Omental fat pad (tissue), 4 donors: Measurements from ENCODE around the gene SYNJ2BP. TPM values are rescaled to one million over a fixed set of nuclear protein-coding genes. Genes with fewer than 3 reads are reported as not detected.

ENCODE experiments used
- ATAC-seq: fragments of 150-250 bp; one replicate; pipeline ENCODE4 v1.9.1; 2016; ENCODE audit warnings: mild to moderate bottlenecking, moderate library complexity; ENCODE audit not compliant: low FRiP score
- DNase-seq: peaks from one replicate; pipeline ENCODE4 v3.0.0-alpha.2; 2019; ENCODE audit warnings: low spot score
- CTCF ChIP-seq, 3 donors: fragments of 450-650 bp; IDR thresholded peaks; one replicate each; pipeline ENCODE4 v1.5.1; 2016 to 2017; ENCODE audit warnings: antibody characterized with exemption in 3 of 3, mild to moderate bottlenecking in 3 of 3, moderate library complexity in 2 of 3
- total RNA-seq, 4 donors: library from RNA; depleted of rRNA; stranded (reverse); fragments of >200 nt; gene quantifications; one replicate each; pipeline ENCODE4 v1.1.0, GENCODE V29; 2016

SYNJ2BP gene
- total RNA-seq, 4 donors from 2014 or later = 14.4 to 28.5 (median 17.6) TPM

GRCh38 chr14:70398706-70399431, 18.0 kb downstream of the SYNJ2BP start:
- ATAC-seq (no peak), DNase-seq (no peak)
- TF ChIP-seq CTCF (IDR thresholded peaks at IDR 0.05) = no peak

GRCh38 chr14:70398280-70398679, 18.6 kb downstream of the SYNJ2BP start:
- DNase-seq (no peak), ATAC-seq (no peak)
- TF ChIP-seq CTCF (IDR thresholded peaks at IDR 0.05) = no peak

DNA sequence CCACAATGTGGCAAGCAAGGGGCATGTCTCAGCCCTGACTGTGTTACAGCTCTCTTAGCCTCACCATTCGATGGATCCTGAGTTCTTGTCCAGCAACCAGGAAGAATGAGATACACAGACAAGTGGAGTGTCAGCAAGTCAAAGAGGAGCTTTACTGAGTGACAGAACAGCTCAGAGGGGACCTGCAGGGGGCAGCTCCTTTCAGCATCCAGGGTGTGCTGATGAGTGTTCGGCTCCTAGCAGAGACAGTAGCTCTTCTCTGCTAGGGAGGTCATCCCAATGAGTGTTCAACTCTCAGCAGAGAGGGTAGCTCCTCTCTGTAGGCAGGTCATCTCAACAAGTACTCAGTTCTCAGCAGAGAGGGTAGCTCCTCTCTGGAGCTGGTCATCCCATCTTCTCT, 19.1 kb downstream of the SYNJ2BP start:
- ATAC-seq (no peak), DNase-seq (no peak)
- no peak for TF ChIP-seq CTCF (IDR thresholded peaks at IDR 0.05)

- ATAC-seq = no peak
These were observed 22.1 kb downstream of the SYNJ2BP start for GRCh38 chr14:70394674-70395306.

DNA sequence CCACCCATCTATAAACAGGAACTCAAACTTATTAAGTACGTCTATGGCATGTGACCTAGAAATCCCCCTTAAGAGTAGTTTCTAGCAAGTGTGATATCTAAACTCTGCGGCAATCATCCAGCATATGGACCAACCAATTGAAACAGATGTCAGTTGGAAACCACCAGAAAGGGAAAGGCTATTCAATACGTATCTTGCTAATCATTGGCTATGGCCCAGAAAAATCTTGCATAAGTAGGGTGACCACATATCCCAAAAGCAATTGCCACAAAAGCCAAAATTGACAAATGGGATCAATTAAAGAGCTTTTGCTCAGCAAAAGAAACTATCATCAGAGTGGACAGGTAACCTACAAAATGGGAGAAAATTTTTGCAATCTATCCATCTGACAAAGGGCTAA, 24.2 kb downstream of the SYNJ2BP start:
- TF ChIP-seq CTCF (IDR thresholded peaks at IDR 0.05) = no peak
- DNase-seq = no peak
- no peak for ATAC-seq

More at GRCh38 chr14:70394674-70395306, 22.1 kb downstream of the SYNJ2BP start:
- no peak for DNase-seq
- no peak for TF ChIP-seq CTCF (IDR thresholded peaks at IDR 0.05)

- no peak for TF ChIP-seq CTCF (IDR thresholded peaks at IDR 0.05)
- DNase-seq (no peak), ATAC-seq (no peak)
These were observed 25.1 kb downstream of the SYNJ2BP start for GRCh38 chr14:70391493-70392391.
